Panc1 (cell line): ENCODE data around the gene RABL6. TPM values are rescaled to one million over a fixed set of nuclear protein-coding genes. Genes with fewer than 3 reads are reported as not detected.

ENCODE experiments used
- ATAC-seq: fragments of 200-7000 bp; cut with Tn5 transposase; 2 replicates; pipeline ENCODE4 v1.9.1; 2020; ENCODE audit warnings: mild to moderate bottlenecking, moderate library complexity
- BruUV-seq: library from RNA; stranded (reverse); fragments of 400-500 nt; replicated peaks from 2 replicates; lab custom pipeline; 2021; lab: Mats Ljungman, UMichigan
- CTCF ChIA-PET: fragments of 300-600 bp; sonication (Branson Sonifier 250); formaldehyde crosslinking; loops from one replicate; lab custom pipeline; 2022; ENCODE audit warnings: antibody characterized with exemption; lab: Charles Lee
- POLR2A ChIA-PET: fragments of 300-600 bp; sonication (Branson Sonifier 250); formaldehyde crosslinking; loops from one replicate; lab custom pipeline; 2022; ENCODE audit warnings: antibody characterized with exemption; lab: Charles Lee
- DNase-seq: peaks from one replicate; pipeline ENCODE4 v3.0.0-alpha.2; 2010; ENCODE audit warnings: low read depth, low spot score
- H3K27ac ChIP-seq: 2 replicates; pipeline ENCODE4 v1.5.1; 2011; ENCODE audit warnings: mild to moderate bottlenecking, low read length, inconsistent platforms
- H3K27me3 ChIP-seq: fragments of 200-500 bp; sonication (Bioruptor generic); 2 replicates; pipeline ENCODE4 v1.6.0; 2014; ENCODE audit warnings: low read length, inconsistent platforms; ENCODE audit not compliant: control insufficient read depth, insufficient read depth
- H3K36me3 ChIP-seq: fragments of 200-500 bp; sonication (Bioruptor generic); 2 replicates; pipeline ENCODE4 v1.5.1; 2014; ENCODE audit warnings: inconsistent platforms, mild to moderate bottlenecking, low read length, moderate library complexity; ENCODE audit not compliant: control insufficient read depth, insufficient read depth
- H3K4me1 ChIP-seq: 2 replicates; pipeline ENCODE4 v1.5.1; 2011; ENCODE audit warnings: inconsistent platforms, mild to moderate bottlenecking, low read length, moderate library complexity; ENCODE audit not compliant: control insufficient read depth, insufficient read depth
- H3K4me3 ChIP-seq, 2 experiments: 2 replicates each; pipeline ENCODE4 v1.5.1; 2011 to 2012; ENCODE audit warnings: low read depth in 2 of 2, low read length in 2 of 2, mild to moderate bottlenecking in 2 of 2, inconsistent platforms in 1 of 2, moderate library complexity in 1 of 2
- H3K9me3 ChIP-seq: fragments of 200-500 bp; sonication (Bioruptor generic); 2 replicates; pipeline ENCODE4 v1.5.1; 2014; ENCODE audit warnings: low read depth, mild to moderate bottlenecking, inconsistent platforms, low read length, moderate library complexity; ENCODE audit not compliant: control insufficient read depth, insufficient read depth
- POLR2AphosphoS5 ChIP-seq: IDR thresholded peaks from 2 replicates; pipeline ENCODE4 v1.6.1; 2012; ENCODE audit warnings: mild to moderate bottlenecking, low read depth, low read length, moderate library complexity
- SIN3A ChIP-seq: IDR thresholded peaks from 2 replicates; pipeline ENCODE4 v1.6.1; 2012; ENCODE audit warnings: low read depth, mild to moderate bottlenecking, low read length, moderate library complexity, borderline replicate concordance; ENCODE audit not compliant: insufficient read depth
- TCF7L2 ChIP-seq: IDR thresholded peaks from 2 replicates; pipeline ENCODE4 v1.6.1; 2011; ENCODE audit warnings: mild to moderate bottlenecking, low read depth, low read length, inconsistent platforms
- in situ Hi-C: cut with HindIII; loops from 2 replicates; pipeline ENCODE4 v1.10.0; 2016; ENCODE audit warnings: low sequenced_read_pairs, low pct_unique_long_range_greater_than_20kb
- intact Hi-C: fragments of 100-400 bp; cut with micrococcal nuclease; formaldehyde crosslinking; loops from one replicate; pipeline ENCODE4 v1.10.0; 2022; ENCODE audit not compliant: unreplicated experiment
- total RNA-seq: library from RNA; stranded (reverse); gene quantifications from one replicate; pipeline ENCODE4 v1.2.1, GENCODE V29; 2021; ENCODE audit not compliant: unreplicated experiment
- TF ChIP-seq, protein P1 (sequence below), 2 experiments: IDR thresholded peaks; 2 replicates each; pipeline ENCODE4 v1.6.1; 2011 to 2012; ENCODE audit warnings: low read depth in 2 of 2, control low read depth in 1 of 2, low read length in 1 of 2, mild to moderate bottlenecking in 1 of 2, moderate library complexity in 1 of 2; ENCODE audit not compliant: insufficient read depth in 1 of 2
- TF ChIP-seq, protein P2 (sequence below): fragments of 450-650 bp; IDR thresholded peaks from 2 replicates; pipeline ENCODE4 v1.5.1; 2017; ENCODE audit warnings: mild to moderate bottlenecking

RABL6 gene
- total RNA-seq, 1 experiment from 2014 or later, result 106 TPM

DNA sequence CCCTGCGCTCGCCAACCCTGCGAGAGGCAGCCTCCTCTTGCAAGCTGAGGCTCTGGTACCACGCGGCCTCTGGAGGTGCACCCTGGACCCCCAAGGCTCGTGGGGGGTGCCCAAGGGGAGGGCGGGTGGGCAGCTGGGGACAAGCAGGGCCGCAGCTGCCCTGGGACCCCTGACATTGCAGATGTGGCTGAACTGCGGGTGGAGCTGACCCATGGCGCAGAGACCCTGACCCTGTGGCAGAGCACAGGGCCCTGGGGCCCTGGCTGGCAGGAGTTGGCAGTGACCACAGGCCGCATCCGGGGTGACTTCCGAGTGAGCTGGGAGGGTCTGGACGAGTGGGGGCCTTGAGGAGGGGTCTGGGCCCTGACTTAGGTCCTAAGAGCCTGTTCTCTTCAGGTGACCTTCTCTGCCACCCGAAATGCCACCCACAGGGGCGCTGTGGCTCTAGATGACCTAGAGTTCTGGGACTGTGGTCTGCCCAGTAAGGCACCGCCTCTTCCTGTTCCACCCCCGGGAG is 45.9 kb downstream of the RABL6 start:
- Histone ChIP-seq H3K27ac (no peak overlapping the region), H3K4me3 (no peak overlapping the region), H3K4me1 (peaks cover 32% of the 10 kb centered on the region), H3K36me3 (no peaks in the 10 kb centered on the region), H3K27me3 (no peaks in the 10 kb centered on the region), H3K9me3 (no peaks in the 10 kb centered on the region)
- in situ Hi-C loops, result no loop called here
- ATAC-seq (no peak), DNase-seq (no peak)
- intact Hi-C loops, result no loop called here
- TF ChIP-seq, protein P1, sequence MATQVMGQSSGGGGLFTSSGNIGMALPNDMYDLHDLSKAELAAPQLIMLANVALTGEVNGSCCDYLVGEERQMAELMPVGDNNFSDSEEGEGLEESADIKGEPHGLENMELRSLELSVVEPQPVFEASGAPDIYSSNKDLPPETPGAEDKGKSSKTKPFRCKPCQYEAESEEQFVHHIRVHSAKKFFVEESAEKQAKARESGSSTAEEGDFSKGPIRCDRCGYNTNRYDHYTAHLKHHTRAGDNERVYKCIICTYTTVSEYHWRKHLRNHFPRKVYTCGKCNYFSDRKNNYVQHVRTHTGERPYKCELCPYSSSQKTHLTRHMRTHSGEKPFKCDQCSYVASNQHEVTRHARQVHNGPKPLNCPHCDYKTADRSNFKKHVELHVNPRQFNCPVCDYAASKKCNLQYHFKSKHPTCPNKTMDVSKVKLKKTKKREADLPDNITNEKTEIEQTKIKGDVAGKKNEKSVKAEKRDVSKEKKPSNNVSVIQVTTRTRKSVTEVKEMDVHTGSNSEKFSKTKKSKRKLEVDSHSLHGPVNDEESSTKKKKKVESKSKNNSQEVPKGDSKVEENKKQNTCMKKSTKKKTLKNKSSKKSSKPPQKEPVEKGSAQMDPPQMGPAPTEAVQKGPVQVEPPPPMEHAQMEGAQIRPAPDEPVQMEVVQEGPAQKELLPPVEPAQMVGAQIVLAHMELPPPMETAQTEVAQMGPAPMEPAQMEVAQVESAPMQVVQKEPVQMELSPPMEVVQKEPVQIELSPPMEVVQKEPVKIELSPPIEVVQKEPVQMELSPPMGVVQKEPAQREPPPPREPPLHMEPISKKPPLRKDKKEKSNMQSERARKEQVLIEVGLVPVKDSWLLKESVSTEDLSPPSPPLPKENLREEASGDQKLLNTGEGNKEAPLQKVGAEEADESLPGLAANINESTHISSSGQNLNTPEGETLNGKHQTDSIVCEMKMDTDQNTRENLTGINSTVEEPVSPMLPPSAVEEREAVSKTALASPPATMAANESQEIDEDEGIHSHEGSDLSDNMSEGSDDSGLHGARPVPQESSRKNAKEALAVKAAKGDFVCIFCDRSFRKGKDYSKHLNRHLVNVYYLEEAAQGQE (IDR thresholded peaks at IDR 0.05; ENCODE audit: insufficient read depth in 1 of 2, low read depth in 2 of 2, low read length in 1 of 2), result no peak
- TF ChIP-seq SIN3A, result no peak
- TF ChIP-seq POLR2AphosphoS5, result no peak
- no peak for TF ChIP-seq TCF7L2
- TF ChIP-seq, protein P2, sequence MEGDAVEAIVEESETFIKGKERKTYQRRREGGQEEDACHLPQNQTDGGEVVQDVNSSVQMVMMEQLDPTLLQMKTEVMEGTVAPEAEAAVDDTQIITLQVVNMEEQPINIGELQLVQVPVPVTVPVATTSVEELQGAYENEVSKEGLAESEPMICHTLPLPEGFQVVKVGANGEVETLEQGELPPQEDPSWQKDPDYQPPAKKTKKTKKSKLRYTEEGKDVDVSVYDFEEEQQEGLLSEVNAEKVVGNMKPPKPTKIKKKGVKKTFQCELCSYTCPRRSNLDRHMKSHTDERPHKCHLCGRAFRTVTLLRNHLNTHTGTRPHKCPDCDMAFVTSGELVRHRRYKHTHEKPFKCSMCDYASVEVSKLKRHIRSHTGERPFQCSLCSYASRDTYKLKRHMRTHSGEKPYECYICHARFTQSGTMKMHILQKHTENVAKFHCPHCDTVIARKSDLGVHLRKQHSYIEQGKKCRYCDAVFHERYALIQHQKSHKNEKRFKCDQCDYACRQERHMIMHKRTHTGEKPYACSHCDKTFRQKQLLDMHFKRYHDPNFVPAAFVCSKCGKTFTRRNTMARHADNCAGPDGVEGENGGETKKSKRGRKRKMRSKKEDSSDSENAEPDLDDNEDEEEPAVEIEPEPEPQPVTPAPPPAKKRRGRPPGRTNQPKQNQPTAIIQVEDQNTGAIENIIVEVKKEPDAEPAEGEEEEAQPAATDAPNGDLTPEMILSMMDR, result no peak; the same call in 1 of the 2 replicates
- BruUV-seq, result no TSS peak
- CTCF ChIA-PET, result interaction anchor here (0.6 kb wide), 1 partner anchor 62 kb away, joined by 7 read pairs; no protein-coding TSS in a partner anchor
- POLR2A ChIA-PET, result no interaction called here

DNA sequence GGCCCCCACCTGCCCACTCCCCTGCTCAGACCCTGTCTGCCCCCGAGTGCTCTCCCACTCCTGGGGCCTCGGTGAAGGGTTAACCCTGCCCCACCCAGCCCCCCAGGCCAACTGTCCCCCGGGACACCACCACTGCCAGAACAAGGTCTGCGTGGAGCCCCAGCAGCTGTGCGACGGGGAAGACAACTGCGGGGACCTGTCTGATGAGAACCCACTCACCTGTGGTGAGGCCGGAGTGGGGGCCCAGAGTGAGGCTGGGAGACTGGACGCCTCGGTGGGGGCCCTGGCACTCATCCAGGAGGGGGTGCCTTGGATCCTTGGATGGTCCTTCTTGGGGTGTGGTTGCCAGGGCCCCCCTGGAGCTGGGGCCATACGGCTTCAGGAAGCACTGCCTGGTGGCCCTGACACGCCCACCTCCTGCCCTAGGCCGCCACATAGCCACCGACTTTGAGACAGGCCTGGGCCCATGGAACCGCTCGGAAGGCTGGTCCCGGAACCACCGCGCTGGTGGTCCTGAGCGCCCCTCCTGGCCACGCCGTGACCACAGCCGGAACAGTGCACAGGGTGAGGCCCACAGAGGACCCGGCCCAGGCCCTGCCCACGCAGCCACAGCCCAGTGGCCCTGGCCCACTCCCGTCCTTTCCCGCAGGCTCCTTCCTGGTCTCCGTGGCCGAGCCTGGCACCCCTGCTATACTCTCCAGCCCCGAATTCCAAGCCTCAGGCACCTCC is 46.5 kb downstream of the RABL6 start:
- intact Hi-C loops (no loop called here), in situ Hi-C loops (no loop called here)
- TF ChIP-seq, protein P1 (IDR thresholded peaks at IDR 0.05; ENCODE audit: insufficient read depth in 1 of 2, low read depth in 2 of 2, low read length in 1 of 2), result no peak
- no peak for TF ChIP-seq POLR2AphosphoS5
- TF ChIP-seq SIN3A, result no peak
- TF ChIP-seq, protein P2, result no peak
- TF ChIP-seq TCF7L2, result no peak
- Histone ChIP-seq H3K36me3 (no peaks in the 10 kb centered on the region), H3K27ac (no peak overlapping the region), H3K4me1 (peaks cover 38% of the 10 kb centered on the region), H3K4me3 (no peak overlapping the region), H3K27me3 (no peaks in the 10 kb centered on the region), H3K9me3 (no peaks in the 10 kb centered on the region)
- POLR2A ChIA-PET, result no interaction called here
- BruUV-seq, result no TSS peak
- DNase-seq, result no peak
- no peak for ATAC-seq
- CTCF ChIA-PET, result no interaction called here
